HL-60 (cell line): ENCODE results near the gene SEPTIN5.

Experiments
- POLR2AphosphoS5 ChIP-seq: IDR thresholded peaks from 2 replicates; pipeline ENCODE4 v1.6.1; 2012; ENCODE audit warnings: low read depth
- SPI1 ChIP-seq: IDR thresholded peaks from 2 replicates; pipeline ENCODE4 v1.6.1; 2012; ENCODE audit warnings: low read depth, mild to moderate bottlenecking, borderline replicate concordance
- TF ChIP-seq, protein P1 (sequence below): IDR thresholded peaks from one replicate; pipeline ENCODE4 v1.5.1; 2011; ENCODE audit warnings: low read length, control low read depth, inconsistent platforms; ENCODE audit not compliant: insufficient read depth

DNA sequence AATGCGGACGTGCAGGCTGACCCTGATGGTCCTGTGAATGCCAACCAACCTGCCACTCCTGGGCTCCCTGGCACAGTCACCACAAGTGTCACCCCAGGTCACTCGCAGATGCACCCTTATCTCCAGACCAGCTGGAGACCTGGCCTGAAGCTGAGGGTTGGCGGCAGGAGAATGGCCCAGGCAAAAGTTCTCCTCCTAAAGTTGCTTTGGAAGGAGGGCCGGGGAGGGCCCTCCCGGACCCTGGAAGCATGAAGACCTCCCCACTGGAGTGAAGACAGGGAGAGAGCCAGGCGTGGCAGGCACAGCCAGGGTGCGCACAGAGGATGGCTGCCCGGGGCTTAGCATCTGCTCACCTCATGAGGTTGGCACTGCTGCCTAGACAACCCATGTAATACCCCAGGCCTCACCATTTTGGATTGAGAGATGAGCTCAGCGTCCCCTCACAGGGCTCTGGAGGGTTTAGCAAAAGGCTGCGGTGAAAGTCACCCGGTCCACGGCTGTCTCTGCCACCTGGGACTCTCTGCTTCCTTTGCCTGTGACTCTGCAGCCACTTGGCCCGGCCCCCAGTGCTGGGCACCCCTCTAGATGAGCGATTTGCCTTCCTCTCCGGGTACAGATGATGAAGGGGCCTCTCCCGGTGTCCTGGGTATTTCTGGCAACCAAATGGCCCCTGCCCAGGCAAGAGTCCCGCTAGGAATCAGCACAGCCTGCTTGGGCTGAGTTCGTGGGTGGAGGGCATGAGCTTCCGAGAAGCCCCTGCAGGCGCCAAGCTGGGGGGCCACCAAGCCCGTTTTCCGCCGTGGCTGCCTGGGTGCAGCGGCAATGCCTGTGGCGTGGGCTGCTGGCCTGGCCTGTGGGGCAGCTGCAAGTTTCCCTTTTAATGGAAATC lies 48.3 kb upstream of the SEPTIN5 start:
- TF ChIP-seq, protein P1, sequence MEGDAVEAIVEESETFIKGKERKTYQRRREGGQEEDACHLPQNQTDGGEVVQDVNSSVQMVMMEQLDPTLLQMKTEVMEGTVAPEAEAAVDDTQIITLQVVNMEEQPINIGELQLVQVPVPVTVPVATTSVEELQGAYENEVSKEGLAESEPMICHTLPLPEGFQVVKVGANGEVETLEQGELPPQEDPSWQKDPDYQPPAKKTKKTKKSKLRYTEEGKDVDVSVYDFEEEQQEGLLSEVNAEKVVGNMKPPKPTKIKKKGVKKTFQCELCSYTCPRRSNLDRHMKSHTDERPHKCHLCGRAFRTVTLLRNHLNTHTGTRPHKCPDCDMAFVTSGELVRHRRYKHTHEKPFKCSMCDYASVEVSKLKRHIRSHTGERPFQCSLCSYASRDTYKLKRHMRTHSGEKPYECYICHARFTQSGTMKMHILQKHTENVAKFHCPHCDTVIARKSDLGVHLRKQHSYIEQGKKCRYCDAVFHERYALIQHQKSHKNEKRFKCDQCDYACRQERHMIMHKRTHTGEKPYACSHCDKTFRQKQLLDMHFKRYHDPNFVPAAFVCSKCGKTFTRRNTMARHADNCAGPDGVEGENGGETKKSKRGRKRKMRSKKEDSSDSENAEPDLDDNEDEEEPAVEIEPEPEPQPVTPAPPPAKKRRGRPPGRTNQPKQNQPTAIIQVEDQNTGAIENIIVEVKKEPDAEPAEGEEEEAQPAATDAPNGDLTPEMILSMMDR, result no peak
- TF ChIP-seq POLR2AphosphoS5 (no peak), SPI1 (no peak)
